ENCODE data around the gene HEATR5A.
"Not testable (repeated sequence)": the region's sequence is repeated elsewhere in the genome, so short reads cannot be mapped to it uniquely, and the experiment has no call there.

Gene HEATR5A

GRCh38 chr14:31326111-31326510 lies 94.2 kb downstream of the HEATR5A start:
- peak in 2 of 4 experiments; percentile 4 to 16 for DNase-seq

- DNase-seq: no peak
Observed at GRCh38 chr14:31323419-31323818, 96.9 kb downstream of the HEATR5A start.

GRCh38 chr14:31320922-31321766 lies 99.2 kb downstream of the HEATR5A start:
- DNase-seq: no peak

GRCh38 chr14:31320216-31320615 lies 100.1 kb downstream of the HEATR5A start:
- DNase-seq: no peak

GRCh38 chr14:31319701-31320100 lies 100.6 kb downstream of the HEATR5A start:
- no peak for DNase-seq

GRCh38 chr14:31312934-31313333 lies 107.4 kb downstream of the HEATR5A start:
- no peak for DNase-seq

GRCh38 chr14:31312370-31312769 lies 108.0 kb downstream of the HEATR5A start:
- not testable (repeated sequence) for DNase-seq

GRCh38 chr14:31307618-31308017 lies 112.7 kb downstream of the HEATR5A start:
- no peak for DNase-seq

GRCh38 chr14:31307198-31307597 lies 113.2 kb downstream of the HEATR5A start:
- no peak for DNase-seq

GRCh38 chr14:31303654-31304053 lies 116.7 kb downstream of the HEATR5A start:
- no peak for DNase-seq

GRCh38 chr14:31300883-31301282 lies 119.5 kb downstream of the HEATR5A start:
- no peak for DNase-seq

GRCh38 chr14:31300296-31300695 lies 120.1 kb downstream of the HEATR5A start:
- DNase-seq: peak in 2 of 4 experiments; percentile 4 to 10

GRCh38 chr14:31297701-31298344 lies 122.5 kb downstream of the HEATR5A start:
- DNase-seq: no peak

- no peak for DNase-seq
Observed at GRCh38 chr14:31297112-31297511, 123.2 kb downstream of the HEATR5A start.

GRCh38 chr14:31294746-31295405 lies 125.5 kb downstream of the HEATR5A start:
- DNase-seq: no peak

GRCh38 chr14:31292937-31293616 lies 127.3 kb downstream of the HEATR5A start:
- no peak for DNase-seq

GRCh38 chr14:31291210-31291609 lies 129.1 kb downstream of the HEATR5A start:
- DNase-seq: peak; percentile 3 to 65 (median 38)

- DNase-seq: no peak
Observed at GRCh38 chr14:31287294-31287972, 132.9 kb downstream of the HEATR5A start.

- DNase-seq: no peak
Observed at GRCh38 chr14:31286456-31287293, 133.7 kb downstream of the HEATR5A start.

- peak; percentile 66 to 92 (median 78) for DNase-seq
Observed at GRCh38 chr14:31283578-31284252, 136.6 kb downstream of the HEATR5A start.

GRCh38 chr14:31283153-31283552 lies 137.2 kb downstream of the HEATR5A start:
- DNase-seq: peak in 2 of 4 experiments; percentile 2 to 33

All from suppressor macrophage (primary cell).